Caco-2 (cell line): ENCODE measurements around the gene EML3. TPM values are rescaled to one million over a fixed set of nuclear protein-coding genes. Genes with fewer than 3 reads are reported as not detected.

Experiments
- BruUV-seq: library from RNA; stranded (reverse); fragments of 400-500 nt; replicated peaks from 2 replicates; lab custom pipeline; 2021; lab: Mats Ljungman, UMichigan
- CTCF ChIA-PET: fragments of 300-600 bp; sonication (Branson Sonifier 250); formaldehyde crosslinking; loops from one replicate; lab custom pipeline; 2022; ENCODE audit warnings: antibody characterized with exemption; lab: Charles Lee
- POLR2A ChIA-PET: fragments of 300-600 bp; sonication (Branson Sonifier 250); formaldehyde crosslinking; loops from one replicate; lab custom pipeline; 2022; ENCODE audit warnings: antibody characterized with exemption; lab: Charles Lee
- DNase-seq, 2 experiments: peaks; one replicate each; pipeline versions ENCODE4 v3.0.0 to v3.0.0-alpha.2; 2020 to 2022
- H3K27me3 ChIP-seq: replicated peaks from 2 replicates; pipeline ENCODE4 v1.6.0; 2011; ENCODE audit warnings: low read length; ENCODE audit not compliant: control insufficient read depth, insufficient read depth
- H3K36me3 ChIP-seq: 2 replicates; pipeline ENCODE4 v1.5.1; 2011; ENCODE audit warnings: low read length; ENCODE audit not compliant: control insufficient read depth, insufficient read depth
- H3K4me1 ChIP-seq: fragments of 250-450 bp; sonication (Bioruptor Pico); 2 replicates; pipeline ENCODE4 v1.5.1; 2020; ENCODE audit warnings: mild to moderate bottlenecking
- H3K4me3 ChIP-seq: 2 replicates; pipeline ENCODE4 v1.5.1; 2011; ENCODE audit warnings: low read depth, mild to moderate bottlenecking, control low read depth, low read length
- H3K9me3 ChIP-seq: fragments of 250-450 bp; sonication (Bioruptor Pico); 2 replicates; pipeline ENCODE4 v1.5.1; 2020; ENCODE audit warnings: mild to moderate bottlenecking, moderate library complexity
- H3K27ac Mint-ChIP-seq: one replicate; pipeline ENCODE4 v1.8.0; 2022; ENCODE audit warnings: mixed read lengths; ENCODE audit not compliant: unreplicated experiment
- H3K27me3 Mint-ChIP-seq: one replicate; pipeline ENCODE4 v1.8.0; 2022; ENCODE audit warnings: mixed read lengths; ENCODE audit not compliant: insufficient read depth, unreplicated experiment
- H3K36me3 Mint-ChIP-seq: one replicate; pipeline ENCODE4 v1.8.0; 2022; ENCODE audit warnings: mild to moderate bottlenecking, mixed read lengths; ENCODE audit not compliant: insufficient read depth, unreplicated experiment
- H3K4me1 Mint-ChIP-seq: one replicate; pipeline ENCODE4 v1.8.0; 2022; ENCODE audit warnings: low read depth, mixed read lengths; ENCODE audit not compliant: unreplicated experiment
- H3K4me3 Mint-ChIP-seq: one replicate; pipeline ENCODE4 v1.8.0; 2022; ENCODE audit warnings: mild to moderate bottlenecking, moderate library complexity, mixed read lengths; ENCODE audit not compliant: unreplicated experiment
- H3K9me3 Mint-ChIP-seq: one replicate; pipeline ENCODE4 v1.8.0; 2022; ENCODE audit warnings: mixed read lengths; ENCODE audit not compliant: unreplicated experiment
- intact Hi-C: fragments of 100-400 bp; cut with micrococcal nuclease; formaldehyde crosslinking; loops from one replicate; pipeline ENCODE4 v1.10.0; 2022; ENCODE audit not compliant: unreplicated experiment
- total RNA-seq: library from RNA; stranded (reverse); gene quantifications from 2 replicates; pipeline ENCODE4 v1.2.3, GENCODE V29; 2022
- TF ChIP-seq, protein P1 (sequence below), 2 experiments: fragments of 200-600 bp in 1 of 2; IDR thresholded peaks; 1 replicate in 1 of 2; 2 replicates in 1 of 2; pipeline versions ENCODE4 v1.5.1 to v1.8.0; 2011 to 2022; ENCODE audit warnings: antibody characterized with exemption in 1 of 2, control low read depth in 1 of 2, inconsistent platforms in 1 of 2, low read depth in 1 of 2, low read length in 1 of 2, mild to moderate bottlenecking in 1 of 2, moderate library complexity in 1 of 2; ENCODE audit not compliant: insufficient read depth in 1 of 2, severe bottlenecking in 1 of 2, unreplicated experiment in 1 of 2

Gene EML3
- total RNA-seq, 1 experiment from 2014 or later = 61.2 TPM

DNA sequence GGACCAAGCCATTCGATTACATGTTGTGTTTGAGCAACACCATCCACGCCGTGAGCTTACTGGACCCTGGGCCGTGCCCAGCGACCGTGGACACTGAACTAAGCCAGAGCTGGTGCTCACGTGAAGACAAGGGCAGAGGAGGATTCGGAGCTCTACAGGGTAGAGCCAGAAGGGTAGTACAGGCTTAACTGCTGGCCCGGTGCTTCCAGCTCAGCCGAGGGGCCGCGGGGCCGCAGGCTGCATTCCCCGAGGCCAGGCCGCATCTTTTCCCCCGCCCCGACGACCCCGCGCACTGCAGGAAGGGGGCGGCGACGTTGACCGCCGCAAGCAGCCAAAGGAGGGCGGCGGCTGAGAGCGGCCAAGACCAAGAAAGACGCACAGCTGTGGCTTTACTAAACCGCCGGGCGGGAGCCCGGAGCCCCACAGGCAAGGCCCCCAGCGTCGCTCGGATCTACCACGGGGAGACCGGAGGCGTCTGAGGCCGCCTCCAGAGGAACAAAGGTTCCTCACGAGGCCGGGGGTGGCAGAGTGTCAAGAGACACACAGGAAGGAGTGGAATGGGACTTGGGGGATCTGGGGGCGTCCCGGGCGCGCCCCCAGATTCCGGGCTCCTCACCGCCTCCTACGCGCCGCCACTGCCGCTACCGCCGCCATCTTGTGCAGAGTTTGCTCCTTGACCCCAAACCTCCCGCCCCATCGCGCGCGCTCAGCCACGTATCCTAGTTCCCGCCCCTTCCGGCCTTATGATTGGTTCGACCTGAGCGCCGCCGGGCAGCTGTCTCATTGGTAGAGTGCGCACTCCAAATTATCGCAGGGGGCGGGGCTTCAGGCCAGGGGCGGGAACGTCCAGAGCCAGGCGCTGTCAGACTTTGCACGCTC, 33.6 kb upstream of the EML3 start, which contains the start of gene GANAB:
Gene GANAB, minus strand, starts transcription at position 668 of the 879 bp plus-strand sequence. Its CDS starts 14 bp downstream, at position 654.
- DNase-seq = peak; percentile 99
- H3K27me3 Mint-ChIP-seq = no peaks in the 10 kb centered on the region
- H3K27ac Mint-ChIP-seq = peak within 1 kb of the TSS; percentile 91
- H3K4me3 Mint-ChIP-seq = peak within 1 kb of the TSS; percentile 91
- peaks cover 5% of the 10 kb centered on the region for H3K36me3 ChIP-seq
- peak within 1 kb of the TSS; percentile 66 for H3K4me3 ChIP-seq
- H3K9me3 Mint-ChIP-seq = no peaks in the 10 kb centered on the region
- intact Hi-C loops = loop anchor here (1.0 to 5.0 kb wide), 4 partner anchors 19 to 55 kb away; partner anchors contain the start of genes C11orf98, CSKMT, EML3 and ROM1
- H3K4me1 ChIP-seq = peaks cover 17% of the 10 kb centered on the region
- H3K9me3 ChIP-seq = no peaks in the 10 kb centered on the region
- H3K27me3 ChIP-seq = no peaks in the 10 kb centered on the region
- ChIA-PET CTCF (interaction anchor here (0.7 to 1.6 kb wide), 2 partner anchors 55 to 108 kb away, joined by 4 to 11 read pairs; partner anchors contain the start of genes TUT1 and ZBTB3), POLR2A (interaction anchor here (0.6 to 4.5 kb wide), 16 partner anchors 18 to 387 kb away, joined by 3 to 43 read pairs (median 4); partner anchors contain the start of genes B3GAT3, C11orf98, CSKMT and LBHD1)
- BruUV-seq = TSS peak; percentile 51
- TF ChIP-seq, protein P1, sequence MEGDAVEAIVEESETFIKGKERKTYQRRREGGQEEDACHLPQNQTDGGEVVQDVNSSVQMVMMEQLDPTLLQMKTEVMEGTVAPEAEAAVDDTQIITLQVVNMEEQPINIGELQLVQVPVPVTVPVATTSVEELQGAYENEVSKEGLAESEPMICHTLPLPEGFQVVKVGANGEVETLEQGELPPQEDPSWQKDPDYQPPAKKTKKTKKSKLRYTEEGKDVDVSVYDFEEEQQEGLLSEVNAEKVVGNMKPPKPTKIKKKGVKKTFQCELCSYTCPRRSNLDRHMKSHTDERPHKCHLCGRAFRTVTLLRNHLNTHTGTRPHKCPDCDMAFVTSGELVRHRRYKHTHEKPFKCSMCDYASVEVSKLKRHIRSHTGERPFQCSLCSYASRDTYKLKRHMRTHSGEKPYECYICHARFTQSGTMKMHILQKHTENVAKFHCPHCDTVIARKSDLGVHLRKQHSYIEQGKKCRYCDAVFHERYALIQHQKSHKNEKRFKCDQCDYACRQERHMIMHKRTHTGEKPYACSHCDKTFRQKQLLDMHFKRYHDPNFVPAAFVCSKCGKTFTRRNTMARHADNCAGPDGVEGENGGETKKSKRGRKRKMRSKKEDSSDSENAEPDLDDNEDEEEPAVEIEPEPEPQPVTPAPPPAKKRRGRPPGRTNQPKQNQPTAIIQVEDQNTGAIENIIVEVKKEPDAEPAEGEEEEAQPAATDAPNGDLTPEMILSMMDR (IDR thresholded peaks at IDR 0.05; ENCODE audit: insufficient read depth in 1 of 2, low read depth in 1 of 2, low read length in 1 of 2, severe bottlenecking in 1 of 2, unreplicated experiment in 1 of 2) = no peak
- H3K4me1 Mint-ChIP-seq = no peaks in the 10 kb centered on the region
- H3K36me3 Mint-ChIP-seq = peaks cover 65% of the 10 kb centered on the region

DNA sequence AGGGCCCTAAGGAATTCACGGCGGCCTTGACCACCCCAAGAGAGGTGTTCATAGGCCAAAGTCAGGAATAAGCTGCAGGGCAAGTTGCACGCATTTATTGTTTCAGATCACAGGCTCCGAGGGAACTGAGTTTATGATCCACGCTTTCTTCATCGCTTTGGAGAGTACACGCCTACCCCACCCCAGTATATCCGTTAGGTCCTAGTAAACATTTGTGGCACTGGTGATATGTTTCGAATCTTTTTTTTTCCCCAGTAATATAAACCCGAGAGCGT, 33.0 kb upstream of the EML3 start:
- ChIA-PET CTCF (interaction anchor here (0.7 to 1.6 kb wide), 2 partner anchors 54 to 108 kb away, joined by 4 to 11 read pairs; partner anchors contain the start of genes TUT1 and ZBTB3), POLR2A (interaction anchor here (0.6 to 4.5 kb wide), 8 partner anchors 19 to 116 kb away, joined by 3 to 43 read pairs (median 6); partner anchors contain the start of genes C11orf98, CSKMT, LBHD1 and MTA2)
- peak overlapping the region; percentile 66 for H3K4me3 ChIP-seq
- H3K27ac Mint-ChIP-seq = peak overlapping the region; percentile 91
- peaks cover 69% of the 10 kb centered on the region for H3K36me3 Mint-ChIP-seq
- no peaks in the 10 kb centered on the region for H3K9me3 ChIP-seq
- intact Hi-C loops = loop anchor here (5.0 kb wide), 1 partner anchor 33 kb away; the partner anchor contains the start of genes EML3 and ROM1
- peaks cover 5% of the 10 kb centered on the region for H3K4me1 Mint-ChIP-seq
- H3K27me3 ChIP-seq = no peaks in the 10 kb centered on the region
- DNase-seq = no peak
- TF ChIP-seq, protein P1 (IDR thresholded peaks at IDR 0.05; ENCODE audit: insufficient read depth in 1 of 2, low read depth in 1 of 2, low read length in 1 of 2, severe bottlenecking in 1 of 2, unreplicated experiment in 1 of 2) = no peak
- BruUV-seq = no TSS peak
- H3K9me3 Mint-ChIP-seq = no peaks in the 10 kb centered on the region
- peaks cover 5% of the 10 kb centered on the region for H3K36me3 ChIP-seq
- peaks cover 21% of the 10 kb centered on the region for H3K4me1 ChIP-seq
- H3K27me3 Mint-ChIP-seq = no peaks in the 10 kb centered on the region
- H3K4me3 Mint-ChIP-seq = peak overlapping the region; percentile 91

DNA sequence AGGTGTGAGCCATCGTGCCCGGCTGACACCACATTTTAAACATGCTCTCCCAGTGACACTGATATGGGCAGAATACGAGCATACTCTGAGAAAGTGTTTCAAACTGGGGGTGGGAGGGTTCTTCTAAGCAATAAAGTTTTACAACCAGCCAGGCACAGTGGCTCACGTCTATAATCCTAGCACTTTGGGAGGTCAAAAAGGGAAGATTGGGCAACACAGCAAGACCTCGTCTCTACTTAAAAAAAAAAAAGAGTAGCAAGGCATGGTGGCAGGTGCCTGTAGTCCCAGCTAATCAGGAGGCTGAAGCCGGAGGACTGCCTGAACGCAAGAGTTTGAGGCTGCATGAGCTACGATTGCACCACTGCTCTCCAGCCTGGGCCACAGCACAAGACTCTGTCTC, 31.6 kb upstream of the EML3 start:
- no peaks in the 10 kb centered on the region for H3K9me3 Mint-ChIP-seq
- Histone ChIP-seq H3K36me3 (peaks cover 6% of the 10 kb centered on the region), H3K9me3 (no peaks in the 10 kb centered on the region), H3K4me1 (peaks cover 21% of the 10 kb centered on the region), H3K27me3 (no peaks in the 10 kb centered on the region), H3K4me3 (no peak overlapping the region)
- peaks cover 69% of the 10 kb centered on the region for H3K36me3 Mint-ChIP-seq
- BruUV-seq = no TSS peak
- ChIA-PET CTCF (no interaction called here), POLR2A (no interaction called here)
- H3K4me3 Mint-ChIP-seq = peak overlapping the region; percentile 1
- DNase-seq = no peak
- TF ChIP-seq, protein P1 (IDR thresholded peaks at IDR 0.05; ENCODE audit: insufficient read depth in 1 of 2, low read depth in 1 of 2, low read length in 1 of 2, severe bottlenecking in 1 of 2, unreplicated experiment in 1 of 2) = no peak
- H3K27ac Mint-ChIP-seq = no peak overlapping the region
- H3K27me3 Mint-ChIP-seq = no peaks in the 10 kb centered on the region
- intact Hi-C loops = no loop called here
- peaks cover 7% of the 10 kb centered on the region for H3K4me1 Mint-ChIP-seq
